Measurements from ENCODE around the gene TSPYL4.
"Not testable (repeated sequence)": the region's sequence is repeated elsewhere in the genome, so short reads cannot be mapped to it uniquely, and the experiment has no call there.

TSPYL4 gene

GRCh38 chr6:116253505-116254296 is at the start of gene TSPYL4:
Gene TSPYL4 (minus strand): TSS chr6:116254075. CDS start chr6:116254008, 67 bp downstream.
- DNase-seq (ENCODE audit: low read depth in 2 of 2), result peak; percentile 77 to 86

DNA sequence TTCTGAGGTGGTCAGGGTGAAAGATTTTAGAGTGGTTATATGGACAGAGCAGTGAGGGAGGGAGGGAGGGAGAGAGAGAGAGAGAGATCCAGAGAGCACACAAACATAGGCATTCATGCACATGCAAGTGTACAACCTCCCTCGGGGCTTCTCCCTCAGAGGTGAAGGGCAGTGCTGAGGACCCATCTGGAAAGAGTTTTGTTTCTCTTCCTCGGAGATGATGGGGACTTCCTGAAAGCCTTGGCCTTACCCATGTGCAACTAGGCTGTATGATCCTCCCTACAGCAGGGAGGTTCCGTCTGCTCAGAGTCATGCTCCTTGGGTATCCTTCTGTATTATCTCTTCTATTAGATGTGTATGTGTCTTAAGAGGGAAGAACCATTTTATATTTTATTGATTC is 47.2 kb upstream of the TSPYL4 start:
- no peak for DNase-seq (ENCODE audit: low read depth in 2 of 2)

DNA sequence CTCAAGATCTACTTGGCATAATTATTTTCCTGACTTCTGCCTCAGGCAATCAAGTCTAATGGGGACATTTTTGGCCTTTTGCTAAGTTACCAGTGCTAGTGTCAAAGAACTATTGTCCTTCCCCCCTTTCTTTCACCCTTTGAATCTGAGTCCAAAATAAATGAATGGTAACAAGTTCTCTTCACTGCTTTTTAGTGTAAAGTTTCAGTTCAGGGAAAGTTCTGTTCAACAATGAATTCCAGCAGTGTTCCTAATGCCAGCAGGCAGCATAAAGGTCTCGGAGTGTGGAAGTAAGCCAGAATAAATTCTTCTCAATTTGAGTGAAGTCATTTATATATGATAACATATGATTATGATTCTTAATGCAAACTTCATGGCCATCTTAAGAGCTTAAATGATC is 46.7 kb upstream of the TSPYL4 start:
- no peak for DNase-seq (ENCODE audit: low read depth in 2 of 2)

- DNase-seq (ENCODE audit: low read depth in 2 of 2), result no peak
Measured at GRCh38 chr6:116298973-116299372, 45.1 kb upstream of the TSPYL4 start.

- DNase-seq (ENCODE audit: low read depth in 2 of 2), result no peak
Measured at GRCh38 chr6:116298273-116298672, 44.4 kb upstream of the TSPYL4 start.

GRCh38 chr6:116292553-116292952 is 38.7 kb upstream of the TSPYL4 start:
- DNase-seq (ENCODE audit: low read depth in 2 of 2), result no peak

GRCh38 chr6:116291701-116292396 is 38.0 kb upstream of the TSPYL4 start:
- no peak for DNase-seq (ENCODE audit: low read depth in 2 of 2)

- no peak for DNase-seq (ENCODE audit: low read depth in 2 of 2)
Measured at GRCh38 chr6:116290799-116291198, 36.9 kb upstream of the TSPYL4 start.

- DNase-seq (ENCODE audit: low read depth in 2 of 2), result no peak
Measured at GRCh38 chr6:116289876-116290275, 36.0 kb upstream of the TSPYL4 start.

DNA sequence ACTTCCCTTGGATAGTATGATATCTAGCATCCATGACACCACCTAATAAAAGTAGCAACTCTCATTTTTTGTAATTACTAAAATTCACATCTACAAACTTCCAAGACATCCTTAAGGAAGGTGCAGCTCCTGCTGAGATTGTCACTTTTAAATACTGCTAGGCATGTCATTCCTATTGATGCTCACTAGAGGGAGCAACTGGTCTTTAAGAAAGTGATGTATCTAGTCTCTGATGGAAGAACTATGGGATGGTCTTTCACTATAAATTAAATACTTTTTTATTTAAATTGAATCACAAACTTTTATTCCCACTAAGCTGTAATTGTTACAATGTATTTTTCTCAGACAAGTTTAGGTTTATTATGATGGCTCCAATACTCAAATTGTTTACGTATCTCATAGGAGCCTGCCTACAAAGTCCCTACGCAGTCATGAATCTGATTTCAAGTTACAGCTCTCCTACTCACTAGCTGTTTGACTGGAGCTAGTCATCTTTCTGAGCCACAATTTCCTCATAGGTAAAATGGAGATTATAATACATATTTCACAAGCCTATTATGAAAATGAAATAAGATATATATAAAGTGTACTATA is 33.9 kb upstream of the TSPYL4 start:
- DNase-seq (ENCODE audit: low read depth in 2 of 2), result no peak

GRCh38 chr6:116286773-116287358 is 33.0 kb upstream of the TSPYL4 start:
- DNase-seq (ENCODE audit: low read depth in 2 of 2), result no peak

DNA sequence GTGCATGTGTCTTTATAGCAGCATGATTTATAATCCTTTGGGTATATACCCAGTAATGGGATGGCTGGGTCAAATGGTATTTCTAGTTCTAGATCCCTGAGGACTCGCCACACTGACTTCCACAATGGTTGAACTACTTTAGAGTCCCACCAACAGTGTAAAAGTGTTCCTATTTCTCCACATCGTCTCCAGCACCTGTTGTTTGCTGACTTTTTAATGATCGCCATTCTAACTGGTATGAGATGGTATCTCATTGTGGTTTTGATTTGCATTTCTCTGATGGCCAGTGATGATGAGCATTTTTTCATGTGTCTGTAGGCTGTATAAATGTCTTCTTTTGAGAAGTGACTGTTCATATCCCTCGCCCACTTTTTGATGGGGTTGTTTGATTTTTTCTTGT is 31.1 kb upstream of the TSPYL4 start:
- not testable (repeated sequence) for DNase-seq (ENCODE audit: low read depth in 2 of 2)

- DNase-seq (ENCODE audit: low read depth in 2 of 2), result no peak
Measured at GRCh38 chr6:116283191-116283590, 29.3 kb upstream of the TSPYL4 start.

DNA sequence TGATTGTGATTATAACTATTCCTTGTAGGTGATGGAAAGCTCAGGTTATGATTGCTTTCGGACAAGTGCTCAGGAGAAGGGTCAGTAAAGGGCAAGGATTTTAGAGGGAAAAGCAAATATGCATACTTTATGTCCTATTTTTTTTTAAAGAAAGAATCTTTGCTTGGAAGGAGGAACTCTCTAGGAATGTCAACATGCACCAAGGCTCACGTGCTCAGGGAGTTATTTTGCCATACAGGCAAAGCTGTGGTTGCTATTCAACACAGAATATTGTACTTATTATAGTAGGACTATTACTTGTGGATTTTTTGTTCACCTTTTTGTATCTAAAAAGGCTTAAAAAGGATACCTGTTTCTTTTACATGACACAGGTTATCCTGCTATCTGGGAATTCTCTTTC is 28.8 kb upstream of the TSPYL4 start:
- no peak for DNase-seq (ENCODE audit: low read depth in 2 of 2)

GRCh38 chr6:116280933-116281316 is 27.1 kb upstream of the TSPYL4 start:
- no peak for DNase-seq (ENCODE audit: low read depth in 2 of 2)

GRCh38 chr6:116280161-116280932 is 26.5 kb upstream of the TSPYL4 start:
- no peak for DNase-seq (ENCODE audit: low read depth in 2 of 2)

- peak; percentile 87 for DNase-seq (ENCODE audit: low read depth in 2 of 2)
Measured at GRCh38 chr6:116279232-116280160, 25.6 kb upstream of the TSPYL4 start, which contains the start of gene TSPYL1. Gene TSPYL1 (minus strand): TSS chr6:116279930. CDS start chr6:116279830, 100 bp downstream.

DNA sequence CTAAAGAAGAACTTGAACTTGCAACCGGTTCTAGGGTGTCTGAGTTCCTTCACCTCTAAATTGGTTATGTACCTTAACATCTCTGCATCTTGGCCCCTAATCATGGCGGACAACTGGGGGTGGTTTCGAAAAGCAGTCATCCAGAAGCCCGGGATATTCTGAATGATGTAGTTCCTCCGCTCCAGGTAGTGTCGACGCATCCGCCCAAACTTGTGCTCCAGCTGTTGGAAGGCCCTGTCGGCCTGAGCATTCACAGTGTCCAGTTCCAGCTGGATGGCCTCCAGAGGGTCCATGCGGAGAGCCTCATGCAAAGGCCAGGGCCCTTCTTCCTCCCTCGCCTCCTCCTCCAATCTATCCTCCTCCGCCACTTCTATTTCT is 25.0 kb upstream of the TSPYL4 start:
- no peak for DNase-seq (ENCODE audit: low read depth in 2 of 2)

DNA sequence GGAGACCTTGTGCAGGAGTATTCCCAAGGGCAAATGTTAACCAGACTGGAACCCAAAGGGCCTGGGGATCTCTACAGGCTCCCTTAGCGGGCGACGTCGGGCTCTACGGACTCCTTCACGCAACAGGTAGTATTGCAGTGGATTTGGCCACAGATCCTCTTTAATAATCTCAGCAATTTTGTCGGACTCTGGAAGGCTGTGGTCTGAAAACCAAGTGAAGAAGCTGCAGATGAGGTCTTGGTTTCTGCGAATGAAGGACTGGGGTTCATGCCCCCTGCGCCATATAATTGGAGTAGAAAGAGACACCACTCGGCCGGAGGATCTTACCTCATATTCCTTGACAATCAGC is 24.6 kb upstream of the TSPYL4 start:
- DNase-seq (ENCODE audit: low read depth in 2 of 2), result no peak

DNA sequence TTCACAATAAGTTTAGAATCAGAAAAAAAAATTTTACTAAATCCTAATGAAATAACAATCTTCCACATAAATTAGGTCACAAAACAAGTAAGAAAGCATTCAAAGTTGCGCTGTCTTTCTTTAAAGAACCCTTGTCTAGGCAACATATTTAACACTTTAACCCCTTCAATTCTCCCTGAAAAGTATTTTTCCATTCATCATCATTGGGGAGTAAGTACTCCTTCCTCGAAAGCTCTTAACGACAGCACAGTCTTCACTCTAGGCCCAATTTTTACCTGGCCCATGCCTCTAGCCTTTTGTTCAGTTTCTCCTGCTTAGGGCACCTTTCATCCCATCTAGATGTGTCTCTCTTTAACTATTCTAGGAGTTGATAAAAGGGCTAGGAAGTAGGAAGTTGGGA is 23.2 kb upstream of the TSPYL4 start:
- DNase-seq (ENCODE audit: low read depth in 2 of 2), result no peak

All from stimulated activated CD8-positive, alpha-beta memory T cell treated with anti-CD3 and anti-CD28 coated beads, Interleukin-2, amount 100 ng/mL, for 1 hour (primary cell).